CD14-positive monocyte (primary cell): Measurements from ENCODE around the gene POLR2C. TPM values are rescaled to one million over a fixed set of nuclear protein-coding genes. Genes with fewer than 3 reads are reported as not detected.

Source experiments
- DNase-seq, 3 donors: peaks; one replicate each; pipeline ENCODE4 v3.0.0-alpha.2; 2011 to 2022
- H2AFZ ChIP-seq: 2 replicates; pipeline ENCODE4 v1.6.0; 2012; ENCODE audit warnings: mild to moderate bottlenecking, low read depth, low read length, inconsistent platforms; ENCODE audit not compliant: insufficient read depth, poor library complexity, severe bottlenecking
- H3K27ac ChIP-seq, 2 donors: 1 replicate in 1 of 2; 2 replicates in 1 of 2; pipeline ENCODE4 v1.5.1; 2012 to 2013; ENCODE audit warnings: low read length in 2 of 2, control low read depth in 1 of 2, inconsistent platforms in 1 of 2, low read depth in 1 of 2, mild to moderate bottlenecking in 1 of 2
- H3K27me3 ChIP-seq, 2 donors: one replicate each; pipeline versions ENCODE4 v1.6.0 to v1.6.1; 2011 to 2013; ENCODE audit warnings: low read length in 2 of 2; ENCODE audit not compliant: control insufficient read depth in 2 of 2, insufficient read depth in 2 of 2
- H3K36me3 ChIP-seq, 2 donors: replicated peaks in 1 of 2; 1 replicate in 1 of 2; 2 replicates in 1 of 2; pipeline versions ENCODE4 v1.5.1 to v1.6.1; 2012 to 2013; ENCODE audit warnings: low read length in 2 of 2, control low read depth in 1 of 2, inconsistent platforms in 1 of 2, mild to moderate bottlenecking in 1 of 2; ENCODE audit not compliant: insufficient read depth in 2 of 2, control insufficient read depth in 1 of 2
- H3K4me1 ChIP-seq, 2 donors: 1 replicate in 1 of 2; 2 replicates in 1 of 2; pipeline versions ENCODE4 v1.5.1 to v1.6.1; 2012 to 2013; ENCODE audit warnings: low read length in 2 of 2, control low read depth in 1 of 2, inconsistent platforms in 1 of 2, mild to moderate bottlenecking in 1 of 2, moderate library complexity in 1 of 2; ENCODE audit not compliant: insufficient read depth in 2 of 2, control insufficient read depth in 1 of 2
- H3K4me2 ChIP-seq: replicated peaks from 2 replicates; pipeline ENCODE3; 2012; ENCODE audit warnings: low read length, moderate library complexity, mild to moderate bottlenecking; ENCODE audit not compliant: poor library complexity, severe bottlenecking; ENCODE audit errors: extremely low read depth
- H3K4me3 ChIP-seq, 3 experiments: fragments of 200-600 bp in 1 of 3; sonication (generic) in 1 of 3; replicated peaks in 1 of 3; 1 replicate in 2 of 3; 2 replicates in 1 of 3; pipeline ENCODE4 v1.5.1; 2011 to 2013; ENCODE audit warnings: low read length in 3 of 3, mild to moderate bottlenecking in 3 of 3, control low read depth in 2 of 3, low read depth in 2 of 3, inconsistent platforms in 1 of 3, moderate library complexity in 1 of 3
- H3K79me2 ChIP-seq: 2 replicates; pipeline ENCODE4 v1.6.0; 2012; ENCODE audit warnings: mild to moderate bottlenecking, control low read depth, inconsistent platforms, low read length, moderate library complexity; ENCODE audit not compliant: insufficient read depth
- H3K9ac ChIP-seq: 2 replicates; pipeline ENCODE4 v1.6.0; 2017; ENCODE audit warnings: low read length, mild to moderate bottlenecking; ENCODE audit not compliant: insufficient read depth, poor library complexity, severe bottlenecking
- H3K9me3 ChIP-seq, 2 donors: replicated peaks in 1 of 2; 1 replicate in 1 of 2; 2 replicates in 1 of 2; pipeline versions ENCODE4 v1.5.1 to v1.6.1; 2012 to 2013; ENCODE audit warnings: low read length in 2 of 2, control low read depth in 1 of 2; ENCODE audit not compliant: control insufficient read depth in 1 of 2, insufficient read depth in 1 of 2
- H4K20me1 ChIP-seq: 2 replicates; pipeline ENCODE4 v1.6.0; 2012; ENCODE audit warnings: mild to moderate bottlenecking, low read length, control low read depth, moderate library complexity; ENCODE audit not compliant: insufficient read depth
- H3K27ac Mint-ChIP-seq, 7 donors: one replicate each; pipeline ENCODE4 v1.8.0; 2020; ENCODE audit warnings: mild to moderate bottlenecking in 7 of 7, mixed read lengths in 7 of 7, moderate library complexity in 6 of 7, inconsistent platforms in 2 of 7
- H3K27me3 Mint-ChIP-seq, 3 donors: one replicate each; pipeline ENCODE4 v1.8.0; 2021 to 2022; ENCODE audit warnings: low read depth in 3 of 3, mild to moderate bottlenecking in 3 of 3, mixed read lengths in 3 of 3, moderate library complexity in 3 of 3, inconsistent platforms in 1 of 3
- H3K36me3 Mint-ChIP-seq, 2 donors: one replicate each; pipeline ENCODE4 v1.8.0; 2020; ENCODE audit warnings: mixed read lengths in 2 of 2, inconsistent platforms in 1 of 2, mild to moderate bottlenecking in 1 of 2
- H3K4me1 Mint-ChIP-seq: one replicate; pipeline ENCODE4 v1.8.0; 2020; ENCODE audit warnings: mild to moderate bottlenecking, mixed read lengths
- H3K4me3 Mint-ChIP-seq, 2 donors: one replicate each; pipeline ENCODE4 v1.8.0; 2020; ENCODE audit warnings: mild to moderate bottlenecking in 2 of 2, mixed read lengths in 2 of 2, moderate library complexity in 1 of 2
- H3K9me3 Mint-ChIP-seq, 7 donors: one replicate each; pipeline ENCODE4 v1.8.0; 2020 to 2022; ENCODE audit warnings: mixed read lengths in 7 of 7, mild to moderate bottlenecking in 6 of 7, moderate library complexity in 6 of 7, inconsistent platforms in 2 of 7
- WGBS: methylation state at CpG from one replicate; pipeline ENCODE4 v1.1.5; 2013; ENCODE audit warnings: missing lambda C conversion rate; ENCODE audit not compliant: insufficient coverage; 5-methylcytosine and 5-hydroxymethylcytosine counted together
- intact Hi-C, 2 donors: fragments of 100-400 bp; cut with micrococcal nuclease; formaldehyde crosslinking; loops; one replicate each; pipeline versions ENCODE4 v1.15.0 to v1.15.1; 2023
- polyA plus RNA-seq, 3 donors: library from polyadenylated mRNA; depleted of rRNA in 1 of 3; unstranded in 2 of 3; stranded (reverse) in 1 of 3; fragments of 300-500 nt in 2 of 3; fragments of >200 nt in 1 of 3; fragmentation: Illumina TruSeq in 2 of 3; gene quantifications; 1 replicate in 2 of 3; 2 replicates in 1 of 3; pipeline ENCODE4 v1.2.3, GENCODE V29; 2012 to 2021
- TF ChIP-seq, protein P1 (sequence below): fragments of 200-600 bp; IDR thresholded peaks from one replicate; pipeline ENCODE4 v1.8.0; 2022; ENCODE audit warnings: antibody characterized with exemption, mild to moderate bottlenecking

The POLR2C gene
- polyA plus RNA-seq, 3 donors: 22.6 to 51.3 (median 24.4) TPM

DNA sequence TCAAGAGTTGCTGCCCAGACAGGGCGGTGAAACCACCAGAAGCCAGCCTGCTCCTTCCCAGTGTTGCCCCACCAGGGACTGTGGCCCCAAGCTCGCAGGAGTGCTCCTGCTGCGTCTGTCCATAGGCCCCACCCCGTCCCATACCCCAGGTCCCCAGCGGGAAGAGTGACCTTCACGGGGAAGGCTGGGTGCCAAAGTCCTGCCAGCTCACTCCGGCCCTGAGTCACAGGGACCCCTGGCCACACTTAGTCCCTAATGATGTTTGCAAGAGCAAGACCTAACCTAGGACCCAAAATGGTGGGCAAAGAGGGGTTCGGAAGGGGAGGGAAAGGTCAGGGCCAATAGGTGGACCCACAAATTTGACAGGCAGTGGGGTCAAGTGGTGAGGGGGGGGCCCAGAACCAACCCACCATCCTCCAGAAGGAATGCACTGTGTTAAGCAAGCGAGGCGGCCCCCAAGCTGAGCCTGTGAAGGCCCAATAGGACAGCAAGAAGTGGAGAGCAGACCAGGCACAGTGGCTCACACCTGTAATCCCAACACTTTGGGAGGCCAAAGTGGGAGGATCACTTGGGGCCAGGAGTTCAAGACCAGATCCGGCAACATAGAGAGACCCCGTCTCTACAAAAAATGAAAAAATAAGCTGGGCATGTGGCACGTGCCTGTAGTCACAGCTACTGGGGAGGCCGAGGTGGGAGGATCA lies 20.5 kb downstream of the POLR2C start:
- Histone ChIP-seq H2AFZ (no peak overlapping the region), H3K9me3 (no peaks in the 10 kb centered on the region), H3K4me1 (peaks cover 18 to 24% of the 10 kb centered on the region in 2 donors), H4K20me1 (no peaks in the 10 kb centered on the region), H3K4me2 (no peak overlapping the region), H3K27me3 (peaks cover 0 to 24% of the 10 kb centered on the region in 2 donors), H3K36me3 (no peaks in the 10 kb centered on the region), H3K79me2 (no peaks in the 10 kb centered on the region), H3K27ac (no peak overlapping the region), H3K4me3 (no peak overlapping the region), H3K9ac (no peak overlapping the region)
- TF ChIP-seq, protein P1, sequence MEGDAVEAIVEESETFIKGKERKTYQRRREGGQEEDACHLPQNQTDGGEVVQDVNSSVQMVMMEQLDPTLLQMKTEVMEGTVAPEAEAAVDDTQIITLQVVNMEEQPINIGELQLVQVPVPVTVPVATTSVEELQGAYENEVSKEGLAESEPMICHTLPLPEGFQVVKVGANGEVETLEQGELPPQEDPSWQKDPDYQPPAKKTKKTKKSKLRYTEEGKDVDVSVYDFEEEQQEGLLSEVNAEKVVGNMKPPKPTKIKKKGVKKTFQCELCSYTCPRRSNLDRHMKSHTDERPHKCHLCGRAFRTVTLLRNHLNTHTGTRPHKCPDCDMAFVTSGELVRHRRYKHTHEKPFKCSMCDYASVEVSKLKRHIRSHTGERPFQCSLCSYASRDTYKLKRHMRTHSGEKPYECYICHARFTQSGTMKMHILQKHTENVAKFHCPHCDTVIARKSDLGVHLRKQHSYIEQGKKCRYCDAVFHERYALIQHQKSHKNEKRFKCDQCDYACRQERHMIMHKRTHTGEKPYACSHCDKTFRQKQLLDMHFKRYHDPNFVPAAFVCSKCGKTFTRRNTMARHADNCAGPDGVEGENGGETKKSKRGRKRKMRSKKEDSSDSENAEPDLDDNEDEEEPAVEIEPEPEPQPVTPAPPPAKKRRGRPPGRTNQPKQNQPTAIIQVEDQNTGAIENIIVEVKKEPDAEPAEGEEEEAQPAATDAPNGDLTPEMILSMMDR: no peak
- Mint-ChIP-seq H3K4me3 (no peak overlapping the region), H3K9me3 (peaks cover 0 to 3% (median 2%) of the 10 kb centered on the region in 7 donors), H3K27me3 (peaks cover 28 to 45% (median 32%) of the 10 kb centered on the region in 3 donors), H3K4me1 (peaks cover 21% of the 10 kb centered on the region), H3K27ac (peak overlapping the region in 1 of 7 donors; percentile 64), H3K36me3 (peaks cover 0 to 1% of the 10 kb centered on the region in 2 donors)
- DNase-seq: no peak
- intact Hi-C loops: no loop called here
- WGBS: 100% methylated on average over 5 of the region's 14 CpGs

DNA sequence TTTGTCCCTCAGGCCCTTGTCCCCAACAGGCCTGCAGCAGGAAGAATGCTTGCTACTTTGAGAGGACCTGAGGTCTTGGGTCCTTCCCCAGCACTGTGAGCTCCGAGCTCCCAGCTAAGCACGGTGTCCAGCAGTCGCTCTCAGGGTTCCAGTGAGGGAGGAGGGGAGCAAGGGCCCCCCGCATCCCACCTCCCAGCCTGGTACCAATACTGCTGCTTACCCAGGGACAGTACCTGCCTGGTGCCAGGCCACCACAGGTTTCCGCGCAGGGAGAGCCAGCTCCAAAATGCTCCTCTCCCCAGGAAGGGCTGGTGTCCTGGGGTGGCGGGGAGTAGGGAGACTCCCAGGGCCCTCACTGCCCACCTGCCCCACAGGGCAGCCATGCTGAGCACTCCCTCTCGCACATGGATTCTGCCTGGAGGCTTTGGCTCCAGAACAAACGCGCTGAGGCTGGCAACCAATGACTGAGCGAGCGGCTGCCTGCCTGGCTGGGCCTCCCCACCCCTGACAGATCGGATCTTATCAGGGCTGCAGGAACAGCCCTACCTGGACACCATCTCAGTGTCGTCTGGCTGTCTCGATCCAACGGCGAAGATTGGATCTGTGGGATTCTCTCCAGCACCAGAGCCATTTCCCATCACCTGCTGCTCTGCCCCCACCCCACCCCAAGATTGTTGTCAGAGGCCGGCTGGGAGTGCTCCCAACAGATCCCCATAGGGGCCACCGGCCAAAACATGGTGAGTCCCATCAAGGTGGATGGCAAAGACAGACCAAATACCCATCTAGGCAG lies 21.4 kb downstream of the POLR2C start:
- no peak overlapping the region for H3K27ac Mint-ChIP-seq
- H3K4me1 ChIP-seq: peaks cover 18 to 22% of the 10 kb centered on the region in 2 donors

More for the DNA sequence above, 21.4 kb downstream of the POLR2C start:
- DNase-seq: no peak
- Histone ChIP-seq H3K4me3 (no peak overlapping the region), H3K27ac (no peak overlapping the region), H3K9ac (no peak overlapping the region), H2AFZ (no peak overlapping the region), H3K9me3 (no peaks in the 10 kb centered on the region), H3K4me2 (no peak overlapping the region), H3K79me2 (no peaks in the 10 kb centered on the region), H3K36me3 (no peaks in the 10 kb centered on the region), H4K20me1 (no peaks in the 10 kb centered on the region), H3K27me3 (peaks cover 0 to 21% of the 10 kb centered on the region in 2 donors)
- TF ChIP-seq, protein P1: no peak
- intact Hi-C loops: no loop called here
- H3K4me3 Mint-ChIP-seq: no peak overlapping the region
- 95% methylated on average over 13 of the region's 19 CpGs for WGBS
- peaks cover 0 to 3% (median 2%) of the 10 kb centered on the region in 7 donors for H3K9me3 Mint-ChIP-seq
- H3K36me3 Mint-ChIP-seq: peaks cover 0 to 1% of the 10 kb centered on the region in 2 donors
- H3K27me3 Mint-ChIP-seq: peaks cover 22 to 38% (median 26%) of the 10 kb centered on the region in 3 donors
- peaks cover 16% of the 10 kb centered on the region for H3K4me1 Mint-ChIP-seq
